GM12801 (cell line): ENCODE data around the gene ANKRD63.
A peak's percentile ranks its signal among the peaks of the same experiment; 100 is the strongest.

ENCODE experiments used
- TF ChIP-seq, protein P1 (sequence below): IDR thresholded peaks from one replicate; pipeline ENCODE4 v1.5.1; 2011; ENCODE audit warnings: control low read depth; ENCODE audit not compliant: insufficient read length; ENCODE audit errors: extremely low read depth

The ANKRD63 gene

DNA sequence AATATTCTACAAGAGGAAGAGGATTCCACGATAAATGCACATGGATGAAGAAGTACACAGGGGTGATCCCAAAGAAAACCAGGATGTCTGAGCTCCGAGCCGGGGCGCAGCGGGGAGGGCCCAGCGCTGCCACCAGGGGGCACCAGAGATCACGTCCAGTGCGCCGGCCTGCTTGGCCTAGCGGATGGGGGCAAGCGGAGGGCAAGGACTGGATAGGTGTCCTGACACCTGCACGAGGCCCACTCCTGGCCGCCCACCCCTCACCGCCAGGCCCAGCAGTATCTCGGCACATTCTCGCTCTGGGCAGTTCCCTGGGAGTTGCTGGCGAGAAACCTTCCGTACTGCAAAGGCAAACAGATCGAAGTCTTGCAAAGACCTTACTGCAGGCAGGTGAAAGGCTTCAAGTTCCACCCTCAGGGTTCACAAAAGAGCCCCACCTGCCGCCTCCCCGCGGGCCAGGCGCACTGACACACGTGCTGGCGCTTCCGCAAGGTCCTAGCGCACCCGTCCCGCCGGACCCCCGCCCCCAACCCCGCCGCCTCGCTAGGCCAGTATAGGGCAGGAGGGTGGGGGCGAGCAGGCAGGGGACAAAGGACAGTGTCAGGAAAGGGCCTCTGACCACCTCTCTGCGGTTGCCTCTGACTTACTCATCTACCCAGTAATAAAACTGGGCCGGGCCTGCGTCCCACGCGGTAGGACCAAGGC lies 3.3 kb downstream of the ANKRD63 start:
- TF ChIP-seq, protein P1, sequence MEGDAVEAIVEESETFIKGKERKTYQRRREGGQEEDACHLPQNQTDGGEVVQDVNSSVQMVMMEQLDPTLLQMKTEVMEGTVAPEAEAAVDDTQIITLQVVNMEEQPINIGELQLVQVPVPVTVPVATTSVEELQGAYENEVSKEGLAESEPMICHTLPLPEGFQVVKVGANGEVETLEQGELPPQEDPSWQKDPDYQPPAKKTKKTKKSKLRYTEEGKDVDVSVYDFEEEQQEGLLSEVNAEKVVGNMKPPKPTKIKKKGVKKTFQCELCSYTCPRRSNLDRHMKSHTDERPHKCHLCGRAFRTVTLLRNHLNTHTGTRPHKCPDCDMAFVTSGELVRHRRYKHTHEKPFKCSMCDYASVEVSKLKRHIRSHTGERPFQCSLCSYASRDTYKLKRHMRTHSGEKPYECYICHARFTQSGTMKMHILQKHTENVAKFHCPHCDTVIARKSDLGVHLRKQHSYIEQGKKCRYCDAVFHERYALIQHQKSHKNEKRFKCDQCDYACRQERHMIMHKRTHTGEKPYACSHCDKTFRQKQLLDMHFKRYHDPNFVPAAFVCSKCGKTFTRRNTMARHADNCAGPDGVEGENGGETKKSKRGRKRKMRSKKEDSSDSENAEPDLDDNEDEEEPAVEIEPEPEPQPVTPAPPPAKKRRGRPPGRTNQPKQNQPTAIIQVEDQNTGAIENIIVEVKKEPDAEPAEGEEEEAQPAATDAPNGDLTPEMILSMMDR: no peak

DNA sequence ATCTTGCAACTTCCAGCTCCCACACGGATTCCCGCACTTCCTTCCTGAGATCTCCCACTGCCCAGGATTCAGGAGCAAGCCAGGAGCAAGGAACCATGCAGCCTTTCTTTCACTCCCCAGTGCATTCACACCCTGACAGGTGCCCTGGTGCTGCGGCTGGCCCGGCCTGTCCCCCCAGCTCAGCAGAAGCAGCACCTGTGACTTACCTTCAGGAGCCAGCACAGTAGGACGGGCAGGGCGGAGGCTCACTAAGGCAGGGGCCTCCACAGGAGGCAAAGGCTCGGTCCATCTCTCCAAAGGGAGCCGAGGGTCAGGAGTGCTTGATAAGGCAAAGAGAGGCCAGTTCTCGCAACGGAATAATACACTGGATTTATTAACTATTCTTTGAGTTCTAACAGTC lies 4.8 kb downstream of the ANKRD63 start:
- TF ChIP-seq, protein P1: no peak

DNA sequence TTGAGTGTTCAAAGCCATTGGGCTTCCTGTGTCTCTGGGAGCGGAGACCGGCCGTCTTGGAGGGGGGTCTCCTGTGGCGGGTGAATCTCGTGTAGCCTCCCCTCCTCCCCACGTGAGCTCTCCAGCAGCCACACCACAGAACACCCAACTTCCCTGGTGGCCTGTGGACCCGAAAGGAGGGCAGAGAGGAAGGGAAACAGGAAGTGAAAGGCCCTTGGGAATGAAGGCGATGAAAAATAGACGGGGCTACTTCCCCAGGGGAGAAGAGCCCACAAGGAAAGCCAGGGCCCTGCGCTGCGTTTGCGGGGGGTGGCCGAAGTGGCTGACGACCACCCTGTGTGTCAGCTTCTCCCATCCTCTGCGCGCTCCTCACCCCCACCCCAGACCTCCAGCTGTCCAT lies 5.4 kb downstream of the ANKRD63 start:
- TF ChIP-seq, protein P1: no peak

DNA sequence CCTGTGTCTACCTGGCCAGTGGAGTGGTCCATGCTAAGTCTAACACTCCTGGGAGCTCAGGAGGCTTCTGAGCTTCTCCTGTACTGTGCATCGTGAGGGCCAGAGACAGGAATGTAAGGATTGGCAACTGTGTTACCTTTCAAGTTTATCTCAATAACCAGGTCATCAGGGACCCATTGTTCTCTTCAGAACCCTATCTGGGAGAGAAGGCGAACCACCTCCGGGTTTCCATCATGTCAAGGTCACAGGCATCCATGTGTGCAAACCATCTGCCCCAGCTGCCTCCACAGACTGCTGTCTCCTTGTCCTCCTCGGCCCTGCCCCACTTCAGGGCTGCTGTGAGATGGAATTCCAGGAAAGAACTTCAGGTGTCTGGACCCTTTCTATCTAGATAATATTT lies 5.9 kb downstream of the ANKRD63 start:
- TF ChIP-seq, protein P1: no peak

DNA sequence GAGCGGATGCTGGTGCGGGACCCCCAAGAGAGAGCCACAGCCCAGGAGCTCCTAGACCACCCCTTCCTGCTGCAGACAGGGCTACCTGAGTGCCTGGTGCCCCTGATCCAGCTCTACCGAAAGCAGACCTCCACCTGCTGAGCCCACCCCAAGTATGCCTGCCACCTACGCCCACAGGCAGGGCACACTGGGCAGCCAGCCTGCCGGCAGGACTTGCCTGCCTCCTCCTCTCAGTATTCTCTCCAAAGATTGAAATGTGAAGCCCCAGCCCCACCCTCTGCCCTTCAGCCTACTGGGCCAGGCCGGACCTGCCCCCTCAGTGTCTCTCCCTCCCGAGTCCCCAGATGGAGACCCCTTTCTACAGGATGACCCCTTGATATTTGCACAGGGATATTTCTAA lies 6.9 kb downstream of the ANKRD63 start:
- TF ChIP-seq, protein P1: no peak

DNA sequence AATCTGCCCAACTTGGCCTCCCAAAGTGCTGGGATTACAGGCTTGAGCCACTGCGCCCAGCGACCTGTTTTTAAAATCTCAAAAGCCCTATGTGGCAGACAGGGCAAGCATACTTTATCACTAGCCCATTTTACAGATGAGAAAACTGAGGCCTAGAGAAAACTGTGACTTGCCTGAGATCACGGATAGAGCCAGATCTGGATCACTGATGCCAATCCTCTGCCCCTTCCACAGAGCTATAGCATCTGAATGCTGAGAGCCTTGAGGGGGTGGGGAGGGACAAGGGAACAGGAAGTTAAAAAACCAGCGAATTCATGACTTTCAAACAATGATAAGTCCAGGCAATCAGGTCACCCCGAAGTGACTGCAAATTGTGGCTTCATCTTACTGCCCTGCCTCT lies 7.3 kb downstream of the ANKRD63 start:
- TF ChIP-seq, protein P1: no peak

DNA sequence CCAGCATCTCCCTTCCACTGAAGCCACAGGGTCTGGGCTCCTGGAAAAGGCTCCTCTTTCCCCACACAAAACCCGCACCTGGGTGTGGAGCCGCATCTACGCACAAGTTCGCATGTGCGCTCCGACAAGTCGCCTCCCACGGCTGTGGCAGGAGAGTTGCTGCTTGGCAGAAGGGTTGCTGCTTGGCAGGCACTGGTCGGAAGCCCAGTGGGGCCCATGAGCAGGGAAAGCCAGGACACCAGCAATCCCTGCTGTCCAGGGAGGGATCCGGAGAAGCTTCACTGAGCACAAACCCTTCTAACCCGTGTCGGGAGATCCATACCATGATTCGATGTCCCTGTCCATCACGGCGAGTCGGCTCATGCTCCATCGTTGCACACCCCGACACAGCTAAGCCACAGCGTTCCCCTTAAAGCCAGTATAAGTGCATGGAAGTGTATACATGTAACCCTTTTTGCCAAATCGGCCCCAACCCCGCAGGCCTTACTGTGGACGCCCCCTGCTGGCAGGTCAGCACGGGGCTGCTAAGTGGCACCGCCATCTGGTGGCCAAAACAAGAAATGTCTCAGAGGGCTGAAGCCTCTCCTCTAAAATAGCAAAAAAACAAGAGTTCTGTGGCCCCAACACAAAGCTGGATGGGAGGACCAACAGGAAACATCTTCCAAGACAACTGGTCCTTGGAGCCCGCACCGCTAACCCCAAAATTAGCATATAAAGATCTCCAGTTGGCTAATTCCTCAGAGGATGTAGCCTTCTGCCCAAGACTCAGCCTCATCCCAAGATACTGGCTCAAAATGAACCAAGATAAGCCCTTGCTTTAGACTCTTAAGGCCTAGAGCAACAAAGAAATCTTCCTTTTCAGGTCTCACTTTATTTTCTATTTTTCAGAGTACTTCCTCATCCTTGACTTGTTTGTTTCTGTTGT lies 8.3 kb downstream of the ANKRD63 start:
- TF ChIP-seq, protein P1: peak; percentile 100
